Measurements from ENCODE around the gene FBLN2. TPM values are rescaled to one million over a fixed set of nuclear protein-coding genes. Genes with fewer than 3 reads are reported as not detected.

The FBLN2 gene
- total RNA-seq, 1 donor from 2014 or later: 5.8 TPM

DNA sequence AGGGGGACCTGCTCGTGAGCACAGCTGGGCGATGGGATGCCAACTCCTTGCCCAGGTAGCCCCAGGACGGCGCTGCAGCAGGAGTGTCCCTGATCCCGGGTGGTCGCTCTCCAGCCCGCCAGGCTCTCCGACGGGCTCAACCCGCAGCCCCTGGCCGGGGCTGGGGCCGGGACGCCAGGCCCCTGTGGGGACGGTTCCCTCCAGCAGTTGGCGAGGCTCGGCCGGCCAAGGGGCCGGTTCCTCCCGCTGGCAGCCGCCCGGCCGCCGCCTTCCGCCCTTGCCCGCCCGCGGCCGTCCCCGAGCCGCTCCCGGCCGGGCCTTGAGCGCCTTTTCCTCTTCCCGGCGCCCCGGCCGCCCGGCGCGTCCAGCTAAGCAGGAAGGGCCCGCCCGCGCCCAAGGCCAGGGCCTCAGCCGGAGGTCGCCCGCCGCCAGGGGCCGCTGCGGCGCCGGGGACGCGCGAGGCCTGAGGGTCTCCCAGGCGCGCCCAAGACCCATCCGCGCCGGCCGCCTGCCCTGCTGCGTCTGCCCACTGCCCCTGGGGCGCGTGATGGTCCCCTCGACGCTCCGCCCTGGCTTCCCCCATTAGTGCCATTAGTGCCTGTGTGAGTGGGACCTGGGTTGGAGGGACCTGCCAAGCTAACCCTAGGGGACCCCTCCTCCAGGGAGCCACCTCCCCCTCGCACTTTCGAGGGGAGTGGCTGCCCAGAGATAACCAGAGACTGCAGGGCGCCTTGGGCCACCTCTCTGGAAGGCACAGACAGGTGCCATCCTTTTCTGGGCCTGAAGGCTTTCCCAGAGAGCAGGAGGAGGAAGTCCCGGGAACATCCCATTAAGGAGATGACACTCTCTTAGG is 106.4 kb downstream of the FBLN2 start:
- Mint-ChIP-seq H3K27ac (no peak overlapping the region), H3K4me1 (ENCODE audit: low read depth) (no peaks in the 10 kb centered on the region), H3K9me3 (ENCODE audit: low read depth) (no peaks in the 10 kb centered on the region), H3K27me3 (peaks cover 83% of the 10 kb centered on the region), H3K4me3 (ENCODE audit: low read depth) (no peak overlapping the region), H3K36me3 (ENCODE audit: insufficient read depth) (no peaks in the 10 kb centered on the region)
- DNase-seq (ENCODE audit: low spot score, unreplicated experiment): peak; percentile 83
- TF ChIP-seq, protein P1, sequence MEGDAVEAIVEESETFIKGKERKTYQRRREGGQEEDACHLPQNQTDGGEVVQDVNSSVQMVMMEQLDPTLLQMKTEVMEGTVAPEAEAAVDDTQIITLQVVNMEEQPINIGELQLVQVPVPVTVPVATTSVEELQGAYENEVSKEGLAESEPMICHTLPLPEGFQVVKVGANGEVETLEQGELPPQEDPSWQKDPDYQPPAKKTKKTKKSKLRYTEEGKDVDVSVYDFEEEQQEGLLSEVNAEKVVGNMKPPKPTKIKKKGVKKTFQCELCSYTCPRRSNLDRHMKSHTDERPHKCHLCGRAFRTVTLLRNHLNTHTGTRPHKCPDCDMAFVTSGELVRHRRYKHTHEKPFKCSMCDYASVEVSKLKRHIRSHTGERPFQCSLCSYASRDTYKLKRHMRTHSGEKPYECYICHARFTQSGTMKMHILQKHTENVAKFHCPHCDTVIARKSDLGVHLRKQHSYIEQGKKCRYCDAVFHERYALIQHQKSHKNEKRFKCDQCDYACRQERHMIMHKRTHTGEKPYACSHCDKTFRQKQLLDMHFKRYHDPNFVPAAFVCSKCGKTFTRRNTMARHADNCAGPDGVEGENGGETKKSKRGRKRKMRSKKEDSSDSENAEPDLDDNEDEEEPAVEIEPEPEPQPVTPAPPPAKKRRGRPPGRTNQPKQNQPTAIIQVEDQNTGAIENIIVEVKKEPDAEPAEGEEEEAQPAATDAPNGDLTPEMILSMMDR (IDR thresholded peaks at IDR 0.05; ENCODE audit: unreplicated experiment): peak; percentile 87

- peaks cover 72% of the 10 kb centered on the region for H3K27me3 Mint-ChIP-seq
- no peaks in the 10 kb centered on the region for H3K4me1 Mint-ChIP-seq (ENCODE audit: low read depth)
- no peaks in the 10 kb centered on the region for H3K9me3 Mint-ChIP-seq (ENCODE audit: low read depth)
- TF ChIP-seq, protein P1 (IDR thresholded peaks at IDR 0.05; ENCODE audit: unreplicated experiment): no peak
- DNase-seq (ENCODE audit: low spot score, unreplicated experiment): no peak
- no peak overlapping the region for H3K27ac Mint-ChIP-seq
- H3K36me3 Mint-ChIP-seq (ENCODE audit: insufficient read depth): no peaks in the 10 kb centered on the region
- H3K4me3 Mint-ChIP-seq (ENCODE audit: low read depth): no peak overlapping the region
Measured at GRCh38 chr3:13656584-13657301, 107.8 kb downstream of the FBLN2 start.

DNA sequence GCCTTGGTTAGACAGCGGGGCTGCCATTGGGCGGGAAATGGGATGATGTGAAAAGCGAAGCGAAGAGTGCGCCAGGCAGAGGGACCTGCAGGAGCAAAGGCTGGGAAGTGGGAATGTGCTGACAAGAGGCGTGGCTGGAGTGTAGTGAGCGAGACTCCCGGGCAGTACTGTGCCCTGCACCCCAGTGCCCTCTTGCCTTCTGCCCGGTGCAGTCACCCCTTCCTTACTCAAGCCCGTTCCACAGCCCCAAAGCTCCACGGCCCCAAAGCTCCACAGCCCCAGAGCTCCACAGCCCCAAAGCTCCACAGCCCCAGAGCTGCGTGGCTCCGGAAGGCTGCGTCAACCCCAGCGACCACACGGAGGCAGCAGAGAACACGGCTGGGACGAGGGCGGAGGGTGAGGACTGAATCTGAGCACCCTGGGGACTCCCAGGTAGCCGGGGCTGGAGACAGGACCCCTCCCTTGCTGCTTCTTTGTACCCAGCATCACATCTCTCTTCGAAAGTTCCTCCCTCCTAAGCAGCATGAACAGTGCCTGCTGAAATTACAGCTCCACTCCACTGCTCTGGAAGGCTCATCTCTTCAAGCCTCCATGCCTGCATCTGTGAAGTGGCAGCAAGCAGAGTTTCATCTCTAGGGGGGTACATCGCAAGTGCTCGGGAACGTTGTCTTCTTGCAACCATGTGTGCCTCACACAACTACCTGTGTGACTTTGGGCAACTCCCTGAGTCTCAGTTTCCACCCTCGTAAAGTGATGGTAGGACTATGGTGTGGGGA is 108.9 kb downstream of the FBLN2 start:
- peaks cover 65% of the 10 kb centered on the region for H3K27me3 Mint-ChIP-seq
- H3K4me3 Mint-ChIP-seq (ENCODE audit: low read depth): no peak overlapping the region
- no peak overlapping the region for H3K27ac Mint-ChIP-seq
- no peaks in the 10 kb centered on the region for H3K4me1 Mint-ChIP-seq (ENCODE audit: low read depth)
- DNase-seq (ENCODE audit: low spot score, unreplicated experiment): peak; percentile 53
- H3K9me3 Mint-ChIP-seq (ENCODE audit: low read depth): no peaks in the 10 kb centered on the region
- TF ChIP-seq, protein P1 (IDR thresholded peaks at IDR 0.05; ENCODE audit: unreplicated experiment): peak; percentile 79
- H3K36me3 Mint-ChIP-seq (ENCODE audit: insufficient read depth): no peaks in the 10 kb centered on the region

DNA sequence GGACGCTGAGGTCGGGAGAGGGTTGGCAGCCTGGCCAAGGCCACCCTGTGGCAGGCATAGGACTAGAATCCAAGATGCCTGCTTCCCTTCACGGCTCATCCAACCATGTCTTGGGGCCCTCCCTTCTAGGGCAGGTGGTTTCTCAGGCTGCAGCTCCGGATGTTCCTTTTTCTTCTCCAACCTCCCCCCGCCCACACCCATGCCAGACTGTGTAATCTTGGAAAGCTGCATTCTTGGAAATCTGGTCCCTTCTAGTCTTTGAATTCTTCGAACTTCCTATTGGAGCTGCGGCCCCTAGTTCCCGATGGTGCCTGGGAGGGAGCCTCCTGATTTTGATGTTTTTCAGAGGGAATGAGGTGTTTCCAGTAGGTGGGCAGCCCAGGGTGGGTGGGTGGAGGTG is 109.8 kb downstream of the FBLN2 start:
- H3K36me3 Mint-ChIP-seq (ENCODE audit: insufficient read depth): no peaks in the 10 kb centered on the region
- H3K27ac Mint-ChIP-seq: no peak overlapping the region
- TF ChIP-seq, protein P1 (IDR thresholded peaks at IDR 0.05; ENCODE audit: unreplicated experiment): no peak
- no peak for DNase-seq (ENCODE audit: low spot score, unreplicated experiment)
- H3K4me3 Mint-ChIP-seq (ENCODE audit: low read depth): no peak overlapping the region
- H3K9me3 Mint-ChIP-seq (ENCODE audit: low read depth): no peaks in the 10 kb centered on the region
- peaks cover 58% of the 10 kb centered on the region for H3K27me3 Mint-ChIP-seq
- no peaks in the 10 kb centered on the region for H3K4me1 Mint-ChIP-seq (ENCODE audit: low read depth)
